GM23248 (cell line): ENCODE measurements around the gene NEFH. TPM values are rescaled to one million over a fixed set of nuclear protein-coding genes. Genes with fewer than 3 reads are reported as not detected.

Experiments
- DNase-seq: peaks from one replicate; pipeline ENCODE4 v3.0.0-alpha.2; 2015
- H2AFZ ChIP-seq: fragments of 200-600 bp; sonication (generic); 2 replicates; pipeline ENCODE4 v1.6.1; 2016; ENCODE audit warnings: antibody characterized with exemption
- H3F3A ChIP-seq: fragments of 200-600 bp; sonication (generic); 2 replicates; pipeline ENCODE4 v1.6.1; 2016; ENCODE audit warnings: mild to moderate bottlenecking, antibody characterized with exemption, mixed run types; ENCODE audit not compliant: insufficient read depth
- H3K27ac ChIP-seq: fragments of 200-600 bp; sonication (generic); 2 replicates; pipeline ENCODE4 v1.5.1; 2016; ENCODE audit warnings: mild to moderate bottlenecking
- H3K27me3 ChIP-seq: fragments of 200-600 bp; sonication (generic); replicated peaks from 2 replicates; pipeline ENCODE4 v1.6.1; 2016; ENCODE audit warnings: mild to moderate bottlenecking; ENCODE audit not compliant: insufficient read depth
- H3K36me3 ChIP-seq: fragments of 200-600 bp; sonication (generic); 2 replicates; pipeline ENCODE4 v1.6.1; 2016; ENCODE audit warnings: low read depth, mild to moderate bottlenecking
- H3K4me1 ChIP-seq: fragments of 200-600 bp; sonication (generic); 2 replicates; pipeline ENCODE4 v1.6.1; 2016; ENCODE audit warnings: mild to moderate bottlenecking; ENCODE audit not compliant: insufficient read depth
- H3K4me2 ChIP-seq: fragments of 200-600 bp; sonication (generic); one replicate; pipeline ENCODE4 v1.6.1; 2016; ENCODE audit warnings: mild to moderate bottlenecking; ENCODE audit not compliant: unreplicated experiment
- H3K4me3 ChIP-seq: fragments of 200-600 bp; sonication (generic); 2 replicates; pipeline ENCODE4 v1.5.1; 2016; ENCODE audit warnings: mild to moderate bottlenecking
- H3K79me2 ChIP-seq: fragments of 200-600 bp; sonication (generic); 2 replicates; pipeline ENCODE4 v1.6.1; 2016; ENCODE audit warnings: mild to moderate bottlenecking; ENCODE audit not compliant: insufficient read depth
- H3K9ac ChIP-seq: fragments of 200-600 bp; sonication (generic); 2 replicates; pipeline ENCODE4 v1.6.1; 2016; ENCODE audit warnings: mild to moderate bottlenecking
- H3K9me2 ChIP-seq: fragments of 200-600 bp; sonication (generic); 2 replicates; pipeline ENCODE4 v1.6.1; 2016; ENCODE audit warnings: mixed run types, mild to moderate bottlenecking, moderate library complexity; ENCODE audit not compliant: insufficient read depth
- H3K9me3 ChIP-seq: fragments of 200-600 bp; sonication (generic); one replicate; pipeline ENCODE4 v1.6.1; 2017; ENCODE audit warnings: low read depth
- H4K20me1 ChIP-seq: fragments of 200-600 bp; sonication (generic); 2 replicates; pipeline ENCODE4 v1.6.0; 2016; ENCODE audit not compliant: insufficient read depth
- EZH2 ChIP-seq: fragments of 200-600 bp; sonication (generic); IDR thresholded peaks from 2 replicates; pipeline ENCODE4 v1.6.1; 2018; ENCODE audit warnings: antibody characterized with exemption, mild to moderate bottlenecking; ENCODE audit not compliant: insufficient read depth, poor library complexity, severe bottlenecking
- EZH2phosphoT487 ChIP-seq: fragments of 200-600 bp; sonication (generic); IDR thresholded peaks from 2 replicates; pipeline ENCODE4 v1.6.1; 2018; ENCODE audit warnings: antibody characterized with exemption, moderate library complexity, mild to moderate bottlenecking, low read depth; ENCODE audit not compliant: insufficient read depth
- WGBS, 2 experiments: methylation state at CpG; one replicate each; pipeline ENCODE4 v1.1.6; 2015 to 2017; ENCODE audit warnings: low lambda C conversion rate in 2 of 2, low coverage in 1 of 2; ENCODE audit errors: missing lambda C conversion rate in 2 of 2; 5-methylcytosine and 5-hydroxymethylcytosine counted together
- in situ Hi-C: fragments of 300-500 bp; cut with MboI; formaldehyde crosslinking; loops from 2 replicates; pipeline ENCODE4 v1.15.0; 2020
- polyA plus RNA-seq: library from polyadenylated mRNA; unstranded; fragments of >200 nt; fragmentation: Nextera tagmentation; extraction: Ambion mirVana; gene quantifications from 2 replicates; pipeline ENCODE4 v1.2.1, GENCODE V29; 2016
- total RNA-seq: library from RNA; depleted of rRNA; stranded (reverse); fragments of >200 nt; shearing (Covaris generic); gene quantifications from 2 replicates; pipeline ENCODE4 v1.2.3, GENCODE V29; 2014; rRNA removed

NEFH gene
- total and polyA plus RNA-seq, 2 experiments from 2014 or later: 0.65 to 2.5 TPM

GRCh38 chr22:29539105-29539504 is 59.1 kb downstream of the NEFH start:
- Histone ChIP-seq H3K27me3 (no peaks in the 10 kb centered on the region), H3K4me3 (no peak overlapping the region), H3K4me1 (no peaks in the 10 kb centered on the region), H3K79me2 (no peaks in the 10 kb centered on the region), H4K20me1 (no peaks in the 10 kb centered on the region), H2AFZ (no peak overlapping the region), H3K9ac (no peak overlapping the region), H3K27ac (no peak overlapping the region), H3K36me3 (peaks cover 76% of the 10 kb centered on the region), H3F3A (no peaks in the 10 kb centered on the region), H3K4me2 (no peak overlapping the region), H3K9me3 (no peaks in the 10 kb centered on the region), H3K9me2 (no peaks in the 10 kb centered on the region)
- DNase-seq: no peak
- no peak for TF ChIP-seq EZH2
- no peak for TF ChIP-seq EZH2phosphoT487
- 93 to 98% methylated on average over 3 of the region's 3 CpGs for WGBS, 2 experiments
- in situ Hi-C loops: no loop called here

Other genes with a start within 250 kb of the NEFH start
- gene RHBDD3, start 212.2 kb upstream of the NEFH start, total RNA-seq: 37.3 and 43.5 TPM in 2 replicates
- 28.8 and 31.4 TPM in 2 replicates for gene RHBDD3, start 212.2 kb upstream of the NEFH start, polyA plus RNA-seq
- gene EWSR1, start 211.9 kb upstream of the NEFH start, total RNA-seq: 154 and 190 TPM in 2 replicates
- 198 and 210 TPM in 2 replicates for gene EWSR1, start 211.9 kb upstream of the NEFH start, polyA plus RNA-seq
- 23.7 and 26.3 TPM in 2 replicates for gene GAS2L1, start 173.6 kb upstream of the NEFH start, total RNA-seq
- gene GAS2L1, start 173.6 kb upstream of the NEFH start, polyA plus RNA-seq: 21.2 and 22.7 TPM in 2 replicates
- gene RASL10A, start 164.5 kb upstream of the NEFH start, total RNA-seq: not detected in 2 replicates
- gene RASL10A, start 164.5 kb upstream of the NEFH start, polyA plus RNA-seq: 0.13 and 0.20 TPM in 2 replicates
- gene AP1B1, start 91.6 kb upstream of the NEFH start, total RNA-seq: 45.7 and 49.8 TPM in 2 replicates
- gene AP1B1, start 91.6 kb upstream of the NEFH start, polyA plus RNA-seq: 41.7 and 43.4 TPM in 2 replicates
- not detected in 2 replicates for gene RFPL1, start 41.6 kb upstream of the NEFH start, total RNA-seq
- 0.13 TPM in 1 of 2 replicates, not detected in the other for gene RFPL1, start 41.6 kb upstream of the NEFH start, polyA plus RNA-seq
- gene THOC5, start 73.5 kb downstream of the NEFH start, total RNA-seq: 61.7 and 83.5 TPM in 2 replicates
- gene THOC5, start 73.5 kb downstream of the NEFH start, polyA plus RNA-seq: 46.9 and 48.9 TPM in 2 replicates
- gene NIPSNAP1, start 100.9 kb downstream of the NEFH start, total RNA-seq: 32.0 and 47.2 TPM in 2 replicates
- 39.3 and 40.5 TPM in 2 replicates for gene NIPSNAP1, start 100.9 kb downstream of the NEFH start, polyA plus RNA-seq
- 109 and 111 TPM in 2 replicates for gene NF2, start 123.4 kb downstream of the NEFH start, total RNA-seq
- 62.9 and 71.8 TPM in 2 replicates for gene NF2, start 123.4 kb downstream of the NEFH start, polyA plus RNA-seq
- gene CABP7, start 239.8 kb downstream of the NEFH start, total RNA-seq: not detected in 2 replicates
- 0.08 TPM in 1 of 2 replicates, not detected in the other for gene CABP7, start 239.8 kb downstream of the NEFH start, polyA plus RNA-seq